ENCODE data around the gene ISCA2.

Gene ISCA2

GRCh38 chr14:74509587-74510222 is 16.1 kb downstream of the ISCA2 start:
- DNase-seq = no peak

GRCh38 chr14:74510223-74510931 is 16.8 kb downstream of the ISCA2 start:
- no peak for DNase-seq

GRCh38 chr14:74510959-74511409 is 17.4 kb downstream of the ISCA2 start:
- no peak for DNase-seq

- DNase-seq = no peak
Measured at GRCh38 chr14:74511966-74512830, 18.6 kb downstream of the ISCA2 start.

- DNase-seq = no peak
Measured at GRCh38 chr14:74514471-74514941, 20.9 kb downstream of the ISCA2 start.

GRCh38 chr14:74515891-74516412 is 22.4 kb downstream of the ISCA2 start:
- no peak for DNase-seq

- DNase-seq = no peak
Measured at GRCh38 chr14:74516451-74517160, 23.0 kb downstream of the ISCA2 start.

- no peak for DNase-seq
Measured at GRCh38 chr14:74517731-74518130, 24.2 kb downstream of the ISCA2 start.

- no peak for DNase-seq
Measured at GRCh38 chr14:74518221-74518620, 24.7 kb downstream of the ISCA2 start.

- no peak for DNase-seq
Measured at GRCh38 chr14:74519316-74520074, 25.9 kb downstream of the ISCA2 start.

GRCh38 chr14:74521756-74522155 is 28.2 kb downstream of the ISCA2 start:
- DNase-seq = no peak

GRCh38 chr14:74522740-74523139 is 29.2 kb downstream of the ISCA2 start:
- no peak for DNase-seq

GRCh38 chr14:74524076-74524811 is 30.7 kb downstream of the ISCA2 start:
- no peak for DNase-seq

- DNase-seq = no peak
Measured at GRCh38 chr14:74524812-74525135, 31.2 kb downstream of the ISCA2 start.

GRCh38 chr14:74525361-74525851 is 31.8 kb downstream of the ISCA2 start:
- no peak for DNase-seq

GRCh38 chr14:74526854-74527585 is 33.5 kb downstream of the ISCA2 start:
- DNase-seq = no peak

GRCh38 chr14:74527736-74528280 is 34.2 kb downstream of the ISCA2 start:
- DNase-seq = no peak

- DNase-seq = no peak
Measured at GRCh38 chr14:74528406-74528805, 34.8 kb downstream of the ISCA2 start.

- DNase-seq = no peak
Measured at GRCh38 chr14:74528886-74529285, 35.3 kb downstream of the ISCA2 start.

GRCh38 chr14:74531006-74531405 is 37.4 kb downstream of the ISCA2 start:
- no peak for DNase-seq
